Cerebellar cortex (tissue), 1 donor: ENCODE measurements around the gene CPSF3.

Experiments
- DNase-seq: peaks from one replicate; pipeline ENCODE4 v3.0.0-alpha.2; 2015; ENCODE audit warnings: low spot score

The CPSF3 gene

DNA sequence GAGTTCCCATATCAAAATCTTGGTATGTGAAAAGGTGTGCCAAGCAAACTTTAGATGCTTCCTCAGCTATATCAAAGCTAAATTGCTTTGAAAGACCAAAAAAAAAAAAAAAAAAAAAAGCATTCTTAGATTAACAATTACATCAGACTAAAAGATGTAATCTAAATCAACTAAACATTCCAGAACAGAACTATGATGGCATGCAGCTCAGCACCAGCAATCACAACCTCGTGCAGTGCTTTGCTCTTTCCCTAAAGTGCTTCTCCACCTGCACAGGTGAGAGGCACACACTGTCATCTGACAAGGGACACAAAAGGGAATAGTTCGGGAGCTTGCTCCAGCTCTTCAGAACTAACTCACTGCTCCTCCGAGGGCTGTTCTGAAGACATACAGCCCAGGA lies 94.7 kb downstream of the CPSF3 start:
- DNase-seq: no peak

DNA sequence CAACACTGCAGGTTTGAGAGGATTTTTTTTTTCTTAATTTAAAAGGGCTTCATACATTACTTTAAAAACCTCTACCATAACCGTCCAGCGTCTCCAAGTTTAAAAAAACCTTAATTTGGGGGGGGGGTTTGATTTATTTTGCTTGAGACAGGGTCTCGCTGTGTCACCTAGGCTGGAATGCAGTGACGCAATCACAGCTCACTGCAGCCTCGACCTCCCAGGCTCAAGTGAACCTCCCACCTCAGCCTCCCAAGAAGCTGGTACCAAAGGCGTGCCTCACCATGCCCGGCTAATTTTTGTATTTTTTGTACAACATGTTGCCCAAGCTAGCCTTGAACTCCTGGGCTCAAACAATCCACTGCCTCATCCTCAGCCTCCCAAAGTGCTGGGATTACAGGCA lies 95.3 kb downstream of the CPSF3 start:
- DNase-seq: no peak

DNA sequence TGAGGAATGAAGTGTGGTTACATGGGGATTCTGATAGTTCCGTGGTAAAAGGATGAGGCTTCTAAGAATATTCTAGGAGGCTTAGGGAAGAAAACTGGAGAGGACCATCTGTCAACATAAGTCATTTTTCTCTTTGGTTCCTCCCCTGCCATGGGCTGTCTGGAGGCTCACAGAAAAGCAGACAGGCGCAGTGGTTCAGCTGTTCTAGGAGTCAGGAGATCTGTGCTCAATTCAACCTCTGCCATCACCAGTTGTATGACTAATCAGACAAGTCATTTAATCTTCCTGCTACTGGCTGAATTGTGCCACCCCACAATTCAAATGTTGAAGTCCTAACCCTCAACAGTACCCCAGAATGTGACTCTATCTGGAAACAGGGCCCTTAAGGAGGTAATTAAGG lies 95.8 kb downstream of the CPSF3 start:
- no peak for DNase-seq
